Measurements from ENCODE around the gene PFN3.

GRCh38 chr5:177435847-177436536, 35.5 kb upstream of the PFN3 start:
- no peak for TF ChIP-seq CTCF (IDR thresholded peaks at IDR 0.05; ENCODE audit: borderline replicate concordance, extremely low read depth, low read length, poor library complexity, severe bottlenecking)
- TF ChIP-seq EZH2 (IDR thresholded peaks at IDR 0.05; ENCODE audit: borderline replicate concordance, low read depth, low read length, severe bottlenecking): no peak
